CD4-positive, alpha-beta T cell treated with Interleukin-21 for 1 hour (primary cell): ENCODE data around the gene IL1A.
A peak's percentile ranks its signal among the peaks of the same experiment; 100 is the strongest.

Experiments
- DNase-seq: peaks from one replicate; pipeline ENCODE4 v3.0.0-alpha.2; 2020

Gene IL1A

GRCh38 chr2:112791019-112791418, 6.7 kb upstream of the IL1A start:
- DNase-seq: no peak

GRCh38 chr2:112790305-112790704, 6.0 kb upstream of the IL1A start:
- no peak for DNase-seq

- no peak for DNase-seq
These were observed 4.9 kb upstream of the IL1A start for GRCh38 chr2:112789186-112789585.

GRCh38 chr2:112788653-112789052, 4.4 kb upstream of the IL1A start:
- no peak for DNase-seq

- DNase-seq: no peak
These were observed 3.6 kb upstream of the IL1A start for GRCh38 chr2:112787729-112788393.

GRCh38 chr2:112787294-112787693, 3.0 kb upstream of the IL1A start:
- no peak for DNase-seq

GRCh38 chr2:112783187-112783714, 1.0 kb downstream of the IL1A start:
- no peak for DNase-seq

GRCh38 chr2:112782234-112782799, 2.0 kb downstream of the IL1A start:
- no peak for DNase-seq

GRCh38 chr2:112779598-112779997, 4.7 kb downstream of the IL1A start:
- no peak for DNase-seq

GRCh38 chr2:112777036-112777435, 7.3 kb downstream of the IL1A start:
- no peak for DNase-seq

GRCh38 chr2:112776113-112776512, 8.2 kb downstream of the IL1A start:
- no peak for DNase-seq

- no peak for DNase-seq
These were observed 9.6 kb downstream of the IL1A start for GRCh38 chr2:112774536-112775285.

- DNase-seq: no peak
These were observed 10.7 kb downstream of the IL1A start for GRCh38 chr2:112773556-112773955.

GRCh38 chr2:112772911-112773475, 11.3 kb downstream of the IL1A start:
- DNase-seq: no peak

- DNase-seq: no peak
These were observed 12.0 kb downstream of the IL1A start for GRCh38 chr2:112772322-112772721.

- DNase-seq: no peak
These were observed 15.9 kb downstream of the IL1A start for GRCh38 chr2:112768432-112768831.

GRCh38 chr2:112767693-112768330, 16.5 kb downstream of the IL1A start:
- peak; percentile 25 for DNase-seq

- no peak for DNase-seq
These were observed 19.0 kb downstream of the IL1A start for GRCh38 chr2:112765251-112765650.

- peak; percentile 96 for DNase-seq
These were observed 19.9 kb downstream of the IL1A start, which contains the start of gene CKAP2L for GRCh38 chr2:112764071-112765044. CKAP2L (minus strand) TSS chr2:112764609; CDS start chr2:112764598, 11 bp downstream.

- no peak for DNase-seq
These were observed 22.0 kb downstream of the IL1A start for GRCh38 chr2:112762276-112762675.

GRCh38 chr2:112760149-112760548, 24.1 kb downstream of the IL1A start:
- DNase-seq: no peak

- DNase-seq: no peak
These were observed 25.6 kb downstream of the IL1A start for GRCh38 chr2:112758711-112759110.
